Measurements from ENCODE around the gene POMGNT1.

Gene POMGNT1

GRCh38 chr1:46221749-46222148, 23.5 kb upstream of the POMGNT1 start:
- H3K27ac Mint-ChIP-seq, result no peak overlapping the region
- ATAC-seq (no peak), DNase-seq (no peak)
- H3K4me1 Mint-ChIP-seq, result peaks cover 3% of the 10 kb centered on the region
- no peaks in the 10 kb centered on the region for H3K27me3 Mint-ChIP-seq
- H3K9me3 Mint-ChIP-seq, result no peaks in the 10 kb centered on the region
- H3K36me3 Mint-ChIP-seq (ENCODE audit: low read depth), result no peaks in the 10 kb centered on the region
- H3K4me3 Mint-ChIP-seq, result no peak overlapping the region

- Mint-ChIP-seq H3K4me3 (no peak overlapping the region), H3K9me3 (no peaks in the 10 kb centered on the region), H3K36me3 (ENCODE audit: low read depth) (no peaks in the 10 kb centered on the region), H3K27me3 (no peaks in the 10 kb centered on the region), H3K4me1 (peaks cover 3% of the 10 kb centered on the region), H3K27ac (no peak overlapping the region)
- DNase-seq, result no peak
- ATAC-seq, result peak; percentile 26
Observed at GRCh38 chr1:46220808-46221207, 22.6 kb upstream of the POMGNT1 start.

GRCh38 chr1:46219551-46220520, 21.6 kb upstream of the POMGNT1 start:
- Mint-ChIP-seq H3K27ac (no peak overlapping the region), H3K36me3 (ENCODE audit: low read depth) (no peaks in the 10 kb centered on the region), H3K27me3 (no peaks in the 10 kb centered on the region), H3K4me1 (peaks cover 3% of the 10 kb centered on the region), H3K9me3 (no peaks in the 10 kb centered on the region), H3K4me3 (no peak overlapping the region)
- no peak for ATAC-seq
- no peak for DNase-seq

- Mint-ChIP-seq H3K27ac (no peak overlapping the region), H3K36me3 (ENCODE audit: low read depth) (no peaks in the 10 kb centered on the region), H3K27me3 (no peaks in the 10 kb centered on the region), H3K4me3 (no peak overlapping the region), H3K9me3 (no peaks in the 10 kb centered on the region), H3K4me1 (no peaks in the 10 kb centered on the region)
- no peak for DNase-seq
- ATAC-seq, result no peak
Observed at GRCh38 chr1:46218443-46218842, 20.2 kb upstream of the POMGNT1 start.

GRCh38 chr1:46215504-46215903, 17.3 kb upstream of the POMGNT1 start:
- Mint-ChIP-seq H3K4me3 (no peak overlapping the region), H3K4me1 (no peaks in the 10 kb centered on the region), H3K9me3 (no peaks in the 10 kb centered on the region), H3K27me3 (no peaks in the 10 kb centered on the region), H3K36me3 (ENCODE audit: low read depth) (no peaks in the 10 kb centered on the region), H3K27ac (no peak overlapping the region)
- no peak for DNase-seq
- ATAC-seq, result no peak

GRCh38 chr1:46211051-46211450, 12.8 kb upstream of the POMGNT1 start:
- no peak for ATAC-seq
- Mint-ChIP-seq H3K27me3 (no peaks in the 10 kb centered on the region), H3K4me3 (no peak overlapping the region), H3K36me3 (ENCODE audit: low read depth) (no peaks in the 10 kb centered on the region), H3K9me3 (no peaks in the 10 kb centered on the region), H3K4me1 (no peaks in the 10 kb centered on the region), H3K27ac (no peak overlapping the region)
- DNase-seq, result no peak

GRCh38 chr1:46210561-46210960, 12.3 kb upstream of the POMGNT1 start:
- no peaks in the 10 kb centered on the region for H3K9me3 Mint-ChIP-seq
- H3K36me3 Mint-ChIP-seq (ENCODE audit: low read depth), result no peaks in the 10 kb centered on the region
- H3K27ac Mint-ChIP-seq, result no peak overlapping the region
- H3K27me3 Mint-ChIP-seq, result no peaks in the 10 kb centered on the region
- H3K4me3 Mint-ChIP-seq, result no peak overlapping the region
- no peaks in the 10 kb centered on the region for H3K4me1 Mint-ChIP-seq
- no peak for DNase-seq
- no peak for ATAC-seq

GRCh38 chr1:46206399-46206798, 8.2 kb upstream of the POMGNT1 start:
- H3K27ac Mint-ChIP-seq, result no peak overlapping the region
- no peak overlapping the region for H3K4me3 Mint-ChIP-seq
- peaks cover 15% of the 10 kb centered on the region for H3K4me1 Mint-ChIP-seq
- no peaks in the 10 kb centered on the region for H3K9me3 Mint-ChIP-seq
- H3K36me3 Mint-ChIP-seq (ENCODE audit: low read depth), result no peaks in the 10 kb centered on the region
- H3K27me3 Mint-ChIP-seq, result peaks cover 3% of the 10 kb centered on the region
- no peak for DNase-seq
- ATAC-seq, result no peak

- Mint-ChIP-seq H3K9me3 (no peaks in the 10 kb centered on the region), H3K4me3 (no peak overlapping the region), H3K4me1 (peaks cover 15% of the 10 kb centered on the region), H3K36me3 (ENCODE audit: low read depth) (no peaks in the 10 kb centered on the region), H3K27ac (no peak overlapping the region), H3K27me3 (peaks cover 3% of the 10 kb centered on the region)
- ATAC-seq (no peak), DNase-seq (no peak)
Observed at GRCh38 chr1:46205791-46206190, 7.6 kb upstream of the POMGNT1 start.

GRCh38 chr1:46205141-46205540, 6.9 kb upstream of the POMGNT1 start:
- H3K36me3 Mint-ChIP-seq (ENCODE audit: low read depth), result no peaks in the 10 kb centered on the region
- no peak overlapping the region for H3K4me3 Mint-ChIP-seq
- no peaks in the 10 kb centered on the region for H3K9me3 Mint-ChIP-seq
- H3K27me3 Mint-ChIP-seq, result peaks cover 3% of the 10 kb centered on the region
- H3K27ac Mint-ChIP-seq, result no peak overlapping the region
- DNase-seq (no peak), ATAC-seq (no peak)
- peaks cover 15% of the 10 kb centered on the region for H3K4me1 Mint-ChIP-seq

GRCh38 chr1:46204406-46204742, 6.1 kb upstream of the POMGNT1 start:
- ATAC-seq (no peak), DNase-seq (no peak)
- Mint-ChIP-seq H3K27me3 (peaks cover 3% of the 10 kb centered on the region), H3K4me1 (peaks cover 15% of the 10 kb centered on the region), H3K36me3 (ENCODE audit: low read depth) (no peaks in the 10 kb centered on the region), H3K27ac (no peak overlapping the region), H3K9me3 (no peaks in the 10 kb centered on the region), H3K4me3 (peak overlapping the region; percentile 83)

- H3K4me3 Mint-ChIP-seq, result peak overlapping the region; percentile 83
- DNase-seq (no peak), ATAC-seq (no peak)
- H3K27me3 Mint-ChIP-seq, result peaks cover 3% of the 10 kb centered on the region
- peaks cover 18% of the 10 kb centered on the region for H3K4me1 Mint-ChIP-seq
- no peak overlapping the region for H3K27ac Mint-ChIP-seq
- no peaks in the 10 kb centered on the region for H3K36me3 Mint-ChIP-seq (ENCODE audit: low read depth)
- no peaks in the 10 kb centered on the region for H3K9me3 Mint-ChIP-seq
Observed at GRCh38 chr1:46203738-46204405, 5.6 kb upstream of the POMGNT1 start.

GRCh38 chr1:46199233-46199749, 1.1 kb upstream of the POMGNT1 start:
- Mint-ChIP-seq H3K36me3 (ENCODE audit: low read depth) (no peaks in the 10 kb centered on the region), H3K9me3 (no peaks in the 10 kb centered on the region), H3K4me3 (peak overlapping the region; percentile 83), H3K27ac (no peak overlapping the region), H3K4me1 (peaks cover 30% of the 10 kb centered on the region), H3K27me3 (peaks cover 3% of the 10 kb centered on the region)
- DNase-seq (no peak), ATAC-seq (no peak)

GRCh38 chr1:46197560-46197963, 672 bp downstream of the POMGNT1 start:
- no peaks in the 10 kb centered on the region for H3K27me3 Mint-ChIP-seq

GRCh38 chr1:46196609-46197008, 1.6 kb downstream of the POMGNT1 start:
- DNase-seq (no peak), ATAC-seq (no peak)
- no peak overlapping the region for H3K27ac Mint-ChIP-seq
- H3K27me3 Mint-ChIP-seq, result no peaks in the 10 kb centered on the region
- H3K9me3 Mint-ChIP-seq, result no peaks in the 10 kb centered on the region
- H3K4me3 Mint-ChIP-seq, result no peak overlapping the region
- peaks cover 16% of the 10 kb centered on the region for H3K4me1 Mint-ChIP-seq
- H3K36me3 Mint-ChIP-seq (ENCODE audit: low read depth), result peaks cover 10% of the 10 kb centered on the region

More at GRCh38 chr1:46197560-46197963, 672 bp downstream of the POMGNT1 start:
- Mint-ChIP-seq H3K4me3 (peak overlapping the region; percentile 87), H3K27ac (peak overlapping the region; percentile 74), H3K36me3 (ENCODE audit: low read depth) (peaks cover 9% of the 10 kb centered on the region), H3K9me3 (no peaks in the 10 kb centered on the region), H3K4me1 (peaks cover 18% of the 10 kb centered on the region)
- no peak for ATAC-seq
- DNase-seq, result no peak

Measured in activated naive CD8-positive, alpha-beta T cell treated with anti-CD3 and anti-CD28 coated beads, Interleukin-2, amount 50 U/mL, for 24 hours (primary cell).